22Rv1 (cell line): ENCODE measurements around the gene RIN1.

Source experiments
- H3K27ac ChIP-seq: fragments of 450-650 bp; 2 replicates; pipeline ENCODE4 v1.5.1; 2017
- ZFX ChIP-seq: fragments of 450-650 bp; IDR thresholded peaks from 2 replicates; pipeline ENCODE4 v1.6.1; 2017; ENCODE audit warnings: antibody characterized with exemption, borderline replicate concordance
- TF ChIP-seq, protein P1 (sequence below): fragments of 450-650 bp; IDR thresholded peaks from 2 replicates; pipeline ENCODE4 v1.5.1; 2017; ENCODE audit warnings: mild to moderate bottlenecking

Gene RIN1

DNA sequence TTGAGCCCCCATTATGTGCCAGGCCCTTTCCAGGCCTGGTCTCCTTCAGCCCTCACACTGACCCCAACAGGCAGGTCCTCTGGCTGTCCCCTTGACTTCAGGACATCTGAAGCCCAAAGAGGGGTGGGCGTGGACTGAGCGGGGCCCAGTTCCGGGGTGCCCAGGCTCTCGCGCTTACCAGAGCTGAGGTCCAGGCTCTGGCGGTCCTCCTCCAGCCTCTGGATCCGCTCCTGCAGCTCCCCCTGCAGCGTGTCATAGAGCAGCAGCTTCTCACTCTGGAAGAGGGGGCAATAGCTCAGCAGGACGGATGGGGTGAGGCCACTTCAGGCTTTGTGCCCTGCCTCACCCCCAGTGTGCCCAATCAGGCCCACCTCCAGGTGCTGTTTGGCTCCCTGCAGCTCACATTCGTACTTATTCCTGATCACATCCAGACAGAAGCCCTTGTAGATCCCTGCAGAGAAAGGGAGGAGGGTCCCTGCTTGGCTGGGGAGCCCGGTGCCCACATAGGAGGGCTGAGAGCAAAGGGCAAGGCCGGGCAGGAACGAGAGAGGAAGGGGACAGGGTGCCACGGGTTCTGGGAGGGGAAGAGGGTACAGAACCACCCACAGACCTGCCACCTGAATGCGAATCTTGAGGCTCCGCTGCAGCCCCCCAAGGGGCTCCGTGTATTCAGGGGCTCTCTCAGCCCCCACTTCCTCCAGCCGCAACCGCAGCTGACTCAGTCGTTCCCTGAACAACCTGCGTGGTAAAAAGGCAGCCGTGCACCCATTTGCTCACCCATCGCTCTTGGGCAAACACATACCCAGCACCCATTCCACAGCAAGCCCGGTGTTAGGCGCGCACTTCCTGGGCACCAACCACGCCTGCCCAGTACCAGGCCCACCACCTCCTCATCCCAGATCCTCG, 4.6 kb upstream of the RIN1 start:
- TF ChIP-seq, protein P1, sequence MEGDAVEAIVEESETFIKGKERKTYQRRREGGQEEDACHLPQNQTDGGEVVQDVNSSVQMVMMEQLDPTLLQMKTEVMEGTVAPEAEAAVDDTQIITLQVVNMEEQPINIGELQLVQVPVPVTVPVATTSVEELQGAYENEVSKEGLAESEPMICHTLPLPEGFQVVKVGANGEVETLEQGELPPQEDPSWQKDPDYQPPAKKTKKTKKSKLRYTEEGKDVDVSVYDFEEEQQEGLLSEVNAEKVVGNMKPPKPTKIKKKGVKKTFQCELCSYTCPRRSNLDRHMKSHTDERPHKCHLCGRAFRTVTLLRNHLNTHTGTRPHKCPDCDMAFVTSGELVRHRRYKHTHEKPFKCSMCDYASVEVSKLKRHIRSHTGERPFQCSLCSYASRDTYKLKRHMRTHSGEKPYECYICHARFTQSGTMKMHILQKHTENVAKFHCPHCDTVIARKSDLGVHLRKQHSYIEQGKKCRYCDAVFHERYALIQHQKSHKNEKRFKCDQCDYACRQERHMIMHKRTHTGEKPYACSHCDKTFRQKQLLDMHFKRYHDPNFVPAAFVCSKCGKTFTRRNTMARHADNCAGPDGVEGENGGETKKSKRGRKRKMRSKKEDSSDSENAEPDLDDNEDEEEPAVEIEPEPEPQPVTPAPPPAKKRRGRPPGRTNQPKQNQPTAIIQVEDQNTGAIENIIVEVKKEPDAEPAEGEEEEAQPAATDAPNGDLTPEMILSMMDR = no peak
- TF ChIP-seq ZFX = no peak
- H3K27ac ChIP-seq = no peak overlapping the region

DNA sequence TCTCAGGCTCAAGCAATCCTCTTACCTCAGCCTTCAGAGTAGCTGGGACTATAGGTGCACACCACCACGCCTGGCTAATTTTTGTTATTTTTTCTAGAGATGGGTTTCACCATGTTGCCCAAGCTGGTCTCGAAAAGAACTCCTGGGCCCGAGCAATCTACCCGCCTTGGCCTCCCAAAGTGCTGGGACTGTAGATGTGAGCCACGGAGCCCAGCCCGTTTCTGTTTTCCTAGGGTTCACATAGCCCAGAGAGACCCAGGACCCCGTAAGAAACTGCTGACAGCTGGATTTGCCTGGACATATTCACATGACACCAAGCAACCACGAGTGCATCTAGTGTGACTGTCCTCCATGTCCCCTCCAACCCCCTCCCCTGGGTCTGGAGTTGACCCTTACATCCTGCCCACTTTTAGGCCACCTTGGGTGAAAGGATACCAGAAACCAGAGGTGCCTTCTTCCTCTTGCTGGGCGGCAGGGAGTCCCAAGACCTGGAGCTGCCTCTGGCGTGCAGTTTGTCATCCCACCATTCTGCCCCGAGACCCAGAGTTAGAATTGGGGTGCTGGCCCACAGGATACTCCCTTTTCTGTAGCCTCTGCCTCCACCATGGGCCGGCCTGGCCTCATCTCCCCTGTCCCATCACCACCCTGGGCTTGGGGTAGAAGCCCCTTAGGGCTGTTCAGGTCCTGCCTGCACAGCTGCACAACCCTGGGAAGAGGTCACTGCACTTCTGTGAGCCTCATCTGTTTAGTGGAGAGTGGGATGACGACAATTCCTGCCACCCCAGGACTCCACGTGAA, 3.7 kb upstream of the RIN1 start:
- TF ChIP-seq, protein P1 = no peak
- no peak for TF ChIP-seq ZFX
- H3K27ac ChIP-seq = no peak overlapping the region

DNA sequence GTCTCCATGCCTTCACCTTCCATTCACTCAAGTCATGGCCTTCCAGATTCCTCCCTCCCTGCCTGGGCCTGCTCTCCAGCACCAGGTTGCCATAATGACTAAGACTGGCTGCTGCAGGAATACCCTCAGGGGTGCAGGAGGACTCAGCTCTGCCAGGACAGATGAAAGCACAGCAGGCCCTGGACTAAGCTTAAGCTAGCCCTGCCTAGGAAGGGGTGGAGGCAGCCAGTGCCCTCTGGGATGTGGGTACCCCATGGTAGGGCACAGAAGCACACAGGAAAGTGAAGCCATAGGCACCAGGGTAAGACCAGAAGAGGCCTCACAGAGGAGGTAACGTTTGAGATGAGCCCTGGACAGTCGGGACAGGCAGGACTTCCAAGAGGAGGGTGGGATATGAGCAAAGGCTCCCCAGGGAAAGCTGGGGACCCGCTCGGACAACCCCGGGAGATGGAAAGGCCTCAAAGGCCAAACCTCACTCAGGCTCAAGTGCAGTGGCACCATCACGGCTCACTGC, 3.0 kb upstream of the RIN1 start:
- no peak for TF ChIP-seq ZFX
- TF ChIP-seq, protein P1 = no peak
- H3K27ac ChIP-seq = no peak overlapping the region

DNA sequence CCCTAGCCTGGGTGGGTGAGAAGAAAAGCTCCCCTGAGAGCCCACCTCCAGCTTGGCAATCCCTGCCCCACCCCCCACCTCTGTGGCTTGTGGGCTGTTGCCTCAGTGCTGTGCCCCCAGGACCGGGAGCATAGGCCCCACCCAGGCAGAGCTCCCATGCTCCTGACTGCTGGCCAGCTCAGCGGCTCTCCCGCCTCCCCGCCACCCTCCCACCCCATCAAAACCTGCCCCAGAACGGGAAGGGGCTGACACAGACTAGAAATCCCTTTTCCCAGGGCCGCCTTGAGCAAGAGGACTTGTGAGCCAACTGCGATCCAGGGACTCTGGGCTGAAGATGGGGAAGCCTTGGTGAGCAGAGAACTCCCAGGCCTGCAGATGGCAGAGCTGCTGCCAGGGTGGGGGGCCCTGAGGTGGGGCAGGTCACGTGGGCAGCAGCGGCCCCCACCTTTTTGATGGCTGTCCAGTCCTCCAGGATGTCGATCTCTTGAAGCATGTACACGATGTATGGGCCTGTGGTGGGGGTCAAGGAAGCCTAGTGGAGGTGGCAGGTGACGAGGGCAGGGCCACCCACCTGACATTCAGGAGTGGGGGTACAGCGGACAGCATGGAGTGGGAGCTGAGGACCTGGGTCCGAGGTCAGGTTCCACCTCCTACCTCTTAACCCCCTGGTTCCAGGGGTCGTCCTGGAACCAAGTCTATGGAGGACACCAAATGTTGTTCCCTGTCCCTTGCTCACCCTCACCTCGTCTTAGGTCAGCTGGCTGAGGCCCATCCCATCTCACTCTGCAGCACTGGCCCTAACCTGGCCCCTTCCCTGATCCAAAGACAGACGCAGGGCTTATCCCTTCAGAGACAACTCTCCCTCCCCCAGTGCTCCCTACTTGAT, 2.3 kb upstream of the RIN1 start:
- no peak for TF ChIP-seq ZFX
- TF ChIP-seq, protein P1 = no peak
- H3K27ac ChIP-seq = no peak overlapping the region

DNA sequence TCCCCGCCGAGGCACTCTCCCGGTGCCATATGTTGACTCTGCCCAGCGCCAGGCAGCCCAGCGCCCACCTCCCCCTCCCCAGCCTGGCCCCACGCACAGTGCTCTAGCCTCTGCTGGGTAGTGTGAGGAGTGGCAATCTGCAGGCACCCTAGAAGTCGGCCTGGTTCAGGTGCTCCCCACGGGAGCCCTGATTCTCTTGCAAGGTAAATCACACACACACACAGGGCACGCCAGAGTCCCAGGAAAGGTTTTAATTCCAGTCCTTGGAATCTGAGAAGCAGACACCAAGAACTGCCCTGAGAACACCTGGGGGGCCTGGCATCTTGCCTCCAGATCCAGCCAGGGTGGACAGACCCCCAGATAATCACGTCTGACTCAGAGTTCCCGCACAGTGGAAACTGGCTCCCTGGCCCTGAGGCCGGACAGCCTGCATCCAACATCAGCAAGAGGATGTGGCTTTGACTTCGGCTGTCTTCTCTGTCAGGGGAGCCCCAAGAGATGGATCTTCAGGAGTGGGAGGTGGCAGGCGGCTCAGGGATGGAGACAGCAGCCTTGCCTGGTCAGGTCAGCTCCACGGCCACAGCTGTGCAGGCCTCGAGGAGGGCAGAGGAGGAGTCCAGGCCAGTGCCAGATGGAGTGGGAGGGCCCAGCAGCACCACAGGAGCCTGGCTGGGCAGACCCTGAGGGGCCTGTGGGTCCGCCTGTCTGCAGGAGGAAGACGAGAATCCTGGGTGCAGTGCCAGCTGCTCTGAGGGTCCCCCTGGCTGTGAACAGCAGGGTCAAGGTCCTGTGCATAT, 1.1 kb upstream of the RIN1 start:
- TF ChIP-seq, protein P1 = no peak
- no peak for TF ChIP-seq ZFX
- H3K27ac ChIP-seq = no peak overlapping the region; the same call in 1 of the 2 replicates
